ENCODE results near the gene SLCO1A2. TPM values are rescaled to one million over a fixed set of nuclear protein-coding genes. Genes with fewer than 3 reads are reported as not detected.

SLCO1A2 gene
- total and polyA plus RNA-seq, 2 of the 4 experiments (the other 2 are of a cell fraction), result not detected

GRCh38 chr12:21223930-21224329, 110.8 kb downstream of the SLCO1A2 start:
- Histone ChIP-seq H3K9me3 (ENCODE audit: control insufficient read depth, insufficient read depth, low read length) (no peaks in the 10 kb centered on the region), H3K9ac (ENCODE audit: low read depth, low read length) (no peak overlapping the region), H3K4me1 (ENCODE audit: control insufficient read depth, insufficient read depth, low read length) (no peaks in the 10 kb centered on the region), H3K4me3 (ENCODE audit: insufficient read depth, low read depth, low read length) (no peak overlapping the region), H2BK20ac (ENCODE audit: low read depth, low read length) (no peak overlapping the region), H3K23ac (ENCODE audit: low read depth, low read length) (no peak overlapping the region), H4K8ac (ENCODE audit: low read depth in 2 of 2, low read length in 2 of 2) (no peak overlapping the region), H3K18ac (ENCODE audit: low read depth, low read length) (no peak overlapping the region), H2BK5ac (ENCODE audit: low read depth, low read length, poor library complexity, severe bottlenecking) (no peak overlapping the region), H3K14ac (replicated peaks; ENCODE audit: low read depth, low read length) (no peak overlapping the region), H3K4me2 (ENCODE audit: low read depth, low read length) (no peak overlapping the region), H3K79me1 (ENCODE audit: low read depth in 1 of 2, low read length in 2 of 2) (no peaks in the 10 kb centered on the region), H2BK15ac (ENCODE audit: low read depth, low read length) (no peak overlapping the region), H2BK120ac (ENCODE audit: low read depth, low read length) (no peak overlapping the region), H3K56ac (ENCODE audit: extremely low read depth, insufficient read depth, low read length) (no peak overlapping the region), H4K20me1 (ENCODE audit: insufficient read depth, low read length) (no peaks in the 10 kb centered on the region), H3K9me1 (ENCODE audit: insufficient read depth, low read length) (no peaks in the 10 kb centered on the region), H3K27me3 (ENCODE audit: control insufficient read depth, insufficient read depth, low read length) (no peaks in the 10 kb centered on the region), H2AK5ac (ENCODE audit: low read depth, low read length) (no peak overlapping the region), H2AFZ (replicated peaks; ENCODE audit: low read length, poor library complexity) (no peak overlapping the region), H2AK9ac (replicated peaks; ENCODE audit: low read depth, low read length, poor library complexity) (no peak overlapping the region), H4K91ac (ENCODE audit: insufficient read depth, low read depth, low read length) (no peak overlapping the region), H3K4ac (ENCODE audit: low read depth, low read length) (no peak overlapping the region), H4K5ac (ENCODE audit: low read depth, low read length) (no peak overlapping the region), H3K36me3 (ENCODE audit: control insufficient read depth, insufficient read depth, low read length) (no peaks in the 10 kb centered on the region), H3K27ac (ENCODE audit: insufficient read depth, low read length) (no peak overlapping the region)
- CTCF ChIA-PET, result interaction anchor here (0.7 kb wide), 1 partner anchor 131 kb away, joined by 4 read pairs; no protein-coding TSS in a partner anchor
- no peak for DNase-seq
- TF ChIP-seq SMC3 (IDR thresholded peaks at IDR 0.05; ENCODE audit: low read depth, low read length) (no peak), NFE2L2 (IDR thresholded peaks at IDR 0.05; ENCODE audit: low read depth, low read length) (no peak), CHD1 (IDR thresholded peaks at IDR 0.05; ENCODE audit: low read depth, low read length) (no peak), MAZ (IDR thresholded peaks at IDR 0.05; ENCODE audit: borderline replicate concordance, low read depth, low read length) (no peak), ELK1 (IDR thresholded peaks at IDR 0.05; ENCODE audit: borderline replicate concordance, low read depth, low read length) (no peak), CEBPB (IDR thresholded peaks at IDR 0.05; ENCODE audit: low read depth, low read length) (no peak), USF2 (IDR thresholded peaks at IDR 0.05; ENCODE audit: low read depth, low read length) (no peak), BHLHE40 (IDR thresholded peaks at IDR 0.05; ENCODE audit: low read depth, low read length) (no peak), MXI1 (IDR thresholded peaks at IDR 0.05; ENCODE audit: borderline replicate concordance, low read depth, low read length) (no peak), RCOR1 (IDR thresholded peaks at IDR 0.05; ENCODE audit: insufficient replicate concordance, low read length) (no peak), MAFK (IDR thresholded peaks at IDR 0.05; ENCODE audit: low read depth, low read length) (no peak), RFX5 (IDR thresholded peaks at IDR 0.05; ENCODE audit: low read depth, low read length) (no peak), POLR2A (IDR thresholded peaks at IDR 0.05; ENCODE audit: low read depth, low read length) (no peak), RAD21 (IDR thresholded peaks at IDR 0.05; ENCODE audit: low read length) (no peak), FOS (IDR thresholded peaks at IDR 0.05; ENCODE audit: low read depth, low read length) (no peak)
- TF ChIP-seq, protein P1, sequence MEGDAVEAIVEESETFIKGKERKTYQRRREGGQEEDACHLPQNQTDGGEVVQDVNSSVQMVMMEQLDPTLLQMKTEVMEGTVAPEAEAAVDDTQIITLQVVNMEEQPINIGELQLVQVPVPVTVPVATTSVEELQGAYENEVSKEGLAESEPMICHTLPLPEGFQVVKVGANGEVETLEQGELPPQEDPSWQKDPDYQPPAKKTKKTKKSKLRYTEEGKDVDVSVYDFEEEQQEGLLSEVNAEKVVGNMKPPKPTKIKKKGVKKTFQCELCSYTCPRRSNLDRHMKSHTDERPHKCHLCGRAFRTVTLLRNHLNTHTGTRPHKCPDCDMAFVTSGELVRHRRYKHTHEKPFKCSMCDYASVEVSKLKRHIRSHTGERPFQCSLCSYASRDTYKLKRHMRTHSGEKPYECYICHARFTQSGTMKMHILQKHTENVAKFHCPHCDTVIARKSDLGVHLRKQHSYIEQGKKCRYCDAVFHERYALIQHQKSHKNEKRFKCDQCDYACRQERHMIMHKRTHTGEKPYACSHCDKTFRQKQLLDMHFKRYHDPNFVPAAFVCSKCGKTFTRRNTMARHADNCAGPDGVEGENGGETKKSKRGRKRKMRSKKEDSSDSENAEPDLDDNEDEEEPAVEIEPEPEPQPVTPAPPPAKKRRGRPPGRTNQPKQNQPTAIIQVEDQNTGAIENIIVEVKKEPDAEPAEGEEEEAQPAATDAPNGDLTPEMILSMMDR (conservative IDR thresholded peaks at IDR 0.05; ENCODE audit: low read depth, low read length), result no peak
- BruUV-seq (replicated peaks), result no TSS peak
- intact Hi-C loops (cut with micrococcal nuclease), result no loop called here
- dilution Hi-C loops (cut with HindIII; ENCODE audit: low sequenced_read_pairs, unreplicated experiment), result no loop called here
- ATAC-seq (ENCODE audit: low read depth), result no peak
- in situ Hi-C loops (cut with MboI; ENCODE audit: low sequenced_read_pairs), result no loop called here
- POLR2A ChIA-PET (ENCODE audit: unreplicated experiment), result no interaction called here
